HEK293 (cell line): ENCODE data around the gene GDE1.

Experiments used
- CTCF ChIP-seq: fragments of 450-650 bp; formaldehyde crosslinking; IDR thresholded peaks from 2 replicates; pipeline ENCODE4 v1.5.1; 2016; ENCODE audit warnings: missing biosample characterization, missing genetic modification characterization
- PATZ1 ChIP-seq: fragments of 450-650 bp; formaldehyde crosslinking; IDR thresholded peaks from 2 replicates; pipeline ENCODE4 v1.5.1; 2016; ENCODE audit warnings: missing biosample characterization, missing genetic modification characterization

- peak; percentile 20; the same call in 1 of the 2 replicates for TF ChIP-seq CTCF (tag by site-specific recombination)
- TF ChIP-seq PATZ1 (tag by site-specific recombination), result peak; percentile 58
These were observed 1.9 kb upstream of the GDE1 start, which contains the start of gene CCP110 for GRCh38 chr16:19523559-19524355.
